Measurements from ENCODE around the gene ERBB3. TPM values are rescaled to one million over a fixed set of nuclear protein-coding genes. Genes with fewer than 3 reads are reported as not detected.

The ERBB3 gene
- total RNA-seq, 2 donors from 2014 or later: 3.2 to 7.2 TPM

- Histone ChIP-seq H3K36me3 (peaks cover 33% of the 10 kb centered on the region), H3K4me1 (peaks cover 0 to 25% of the 10 kb centered on the region in 2 donors), H3K4me3 (no peak overlapping the region), H3K9me3 (no peaks in the 10 kb centered on the region), H3K27me3 (no peaks in the 10 kb centered on the region), H3K27ac (peak overlapping the region; percentile 11 to 22)
- no peak for DNase-seq (ENCODE audit: low spot score)
- TF ChIP-seq, protein P1, sequence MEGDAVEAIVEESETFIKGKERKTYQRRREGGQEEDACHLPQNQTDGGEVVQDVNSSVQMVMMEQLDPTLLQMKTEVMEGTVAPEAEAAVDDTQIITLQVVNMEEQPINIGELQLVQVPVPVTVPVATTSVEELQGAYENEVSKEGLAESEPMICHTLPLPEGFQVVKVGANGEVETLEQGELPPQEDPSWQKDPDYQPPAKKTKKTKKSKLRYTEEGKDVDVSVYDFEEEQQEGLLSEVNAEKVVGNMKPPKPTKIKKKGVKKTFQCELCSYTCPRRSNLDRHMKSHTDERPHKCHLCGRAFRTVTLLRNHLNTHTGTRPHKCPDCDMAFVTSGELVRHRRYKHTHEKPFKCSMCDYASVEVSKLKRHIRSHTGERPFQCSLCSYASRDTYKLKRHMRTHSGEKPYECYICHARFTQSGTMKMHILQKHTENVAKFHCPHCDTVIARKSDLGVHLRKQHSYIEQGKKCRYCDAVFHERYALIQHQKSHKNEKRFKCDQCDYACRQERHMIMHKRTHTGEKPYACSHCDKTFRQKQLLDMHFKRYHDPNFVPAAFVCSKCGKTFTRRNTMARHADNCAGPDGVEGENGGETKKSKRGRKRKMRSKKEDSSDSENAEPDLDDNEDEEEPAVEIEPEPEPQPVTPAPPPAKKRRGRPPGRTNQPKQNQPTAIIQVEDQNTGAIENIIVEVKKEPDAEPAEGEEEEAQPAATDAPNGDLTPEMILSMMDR (IDR thresholded peaks at IDR 0.05): no peak
These were observed 66.8 kb downstream of the ERBB3 start for GRCh38 chr12:56146492-56147460.

DNA sequence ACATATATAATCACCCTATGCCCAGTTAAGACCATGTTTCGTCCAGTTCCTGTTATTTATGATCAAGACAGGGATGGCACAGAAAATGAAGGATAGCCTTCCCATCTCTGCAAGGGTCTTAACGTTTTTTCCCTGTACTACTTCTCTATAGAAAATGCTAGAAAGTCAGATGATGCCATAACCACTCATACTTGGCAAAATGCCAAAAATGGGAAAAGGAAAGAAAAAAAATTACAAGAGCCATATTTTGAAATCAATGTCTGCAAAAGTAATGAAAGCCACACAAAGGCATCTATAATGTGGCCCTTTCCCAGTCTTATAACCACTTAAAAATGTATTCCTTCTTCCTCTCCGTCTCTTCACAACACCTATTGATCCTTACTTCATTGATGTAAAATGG is 70.6 kb downstream of the ERBB3 start:
- H3K4me3 ChIP-seq: no peak overlapping the region
- no peaks in the 10 kb centered on the region for H3K36me3 ChIP-seq
- TF ChIP-seq, protein P1 (IDR thresholded peaks at IDR 0.05): no peak
- peaks cover 0 to 32% of the 10 kb centered on the region in 2 donors for H3K4me1 ChIP-seq
- DNase-seq (ENCODE audit: low spot score): no peak
- no peak overlapping the region for H3K27ac ChIP-seq
- no peaks in the 10 kb centered on the region for H3K27me3 ChIP-seq
- no peaks in the 10 kb centered on the region for H3K9me3 ChIP-seq

DNA sequence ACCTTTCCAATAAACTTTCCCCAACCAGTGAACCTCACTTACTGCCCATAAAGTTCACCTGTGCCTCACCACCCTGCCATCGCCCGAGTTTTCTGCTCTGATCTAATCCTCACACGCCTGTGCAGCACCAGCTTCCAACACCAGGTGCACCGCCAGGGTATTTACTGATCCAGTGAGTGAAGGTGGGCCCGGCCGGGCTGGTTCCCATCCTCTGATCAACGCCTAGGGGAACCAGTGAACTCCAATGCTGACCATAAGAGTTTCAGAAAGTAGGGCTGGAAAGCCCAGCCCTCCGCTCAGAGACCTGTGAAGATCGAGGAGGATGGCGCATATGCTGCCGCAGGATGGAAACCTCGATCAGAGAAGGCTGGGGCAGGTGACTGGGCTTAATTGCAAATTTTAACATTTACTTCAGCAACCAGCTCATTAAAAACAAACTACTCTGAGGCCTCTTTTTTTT is 71.7 kb downstream of the ERBB3 start:
- H3K36me3 ChIP-seq: no peaks in the 10 kb centered on the region
- H3K9me3 ChIP-seq: no peaks in the 10 kb centered on the region
- peak overlapping the region; percentile 92 to 94 for H3K27ac ChIP-seq
- H3K4me1 ChIP-seq: peaks cover 0 to 24% of the 10 kb centered on the region in 2 donors
- peak; percentile 73 for DNase-seq (ENCODE audit: low spot score)
- H3K4me3 ChIP-seq: peak overlapping the region; percentile 61 to 68
- no peaks in the 10 kb centered on the region for H3K27me3 ChIP-seq
- TF ChIP-seq, protein P1 (IDR thresholded peaks at IDR 0.05): peak; percentile 28 to 39

DNA sequence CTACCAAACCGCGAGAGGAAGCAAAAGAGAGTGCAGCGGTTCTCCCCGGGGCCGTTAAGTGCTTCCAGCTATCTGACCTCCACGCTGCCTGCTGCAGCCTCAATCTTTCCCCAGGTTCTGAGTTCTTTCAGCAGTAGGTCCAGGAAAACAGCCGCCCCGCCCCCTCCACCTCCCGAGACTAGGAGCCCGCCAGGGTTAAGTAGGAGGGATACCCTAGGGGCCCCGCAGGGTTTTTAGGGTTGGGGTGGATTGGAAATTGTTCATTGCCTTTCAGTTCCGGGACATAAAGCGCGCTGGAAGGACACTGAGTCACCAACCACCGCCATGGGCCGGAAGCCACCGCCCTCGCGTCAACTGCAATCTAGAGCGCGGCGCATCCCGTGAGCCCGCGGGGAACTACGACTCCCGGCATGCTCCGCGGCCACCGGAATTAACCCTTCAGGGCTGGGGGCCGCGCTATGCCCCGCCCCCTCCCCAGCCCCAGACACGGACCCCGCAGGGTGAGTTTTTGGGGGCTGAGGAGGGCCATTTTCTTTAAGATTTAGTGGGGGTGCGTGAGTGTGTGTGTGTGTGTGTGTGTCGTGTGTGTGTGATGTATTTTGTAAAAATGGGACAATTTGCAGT is 72.3 kb downstream of the ERBB3 start, which contains the start of gene MYL6B:
Gene MYL6B (plus strand): TSS at position 456 of the 624 bp plus-strand sequence. CDS start 1,332 bp downstream, outside the sequence.
- H3K27ac ChIP-seq: peak within 1 kb of the TSS; percentile 92 to 94
- H3K27me3 ChIP-seq: no peaks in the 10 kb centered on the region
- peaks cover 0 to 23% of the 10 kb centered on the region in 2 donors for H3K4me1 ChIP-seq
- H3K4me3 ChIP-seq: peak within 1 kb of the TSS; percentile 61 to 68
- H3K9me3 ChIP-seq: no peaks in the 10 kb centered on the region
- DNase-seq (ENCODE audit: low spot score): peak; percentile 96
- TF ChIP-seq, protein P1 (IDR thresholded peaks at IDR 0.05): no peak
- no peaks in the 10 kb centered on the region for H3K36me3 ChIP-seq

Other genes starting within 250 kb of the ERBB3 start
- 1 to 10 TPM; 5.0 to 7.7 TPM for gene MMP19, start 237.2 kb upstream of the ERBB3 start, total RNA-seq
- 10 to 100 TPM; 17.6 to 20.6 TPM for gene PYM1, start 152.3 kb upstream of the ERBB3 start, total RNA-seq
- gene DGKA, start 149.0 kb upstream of the ERBB3 start, total RNA-seq: 10 to 100 TPM in 1 of 2 donors, 1 to 10 TPM in 1; 7.3 to 22.8 TPM
- 1 to 10 TPM in 1 of 2 donors, under 1 TPM in 1; 0.67 to 1.1 TPM for gene PMEL, start 114.1 kb upstream of the ERBB3 start, total RNA-seq
- 10 to 100 TPM in 1 of 2 donors, 1 to 10 TPM in 1; 5.4 to 13.8 TPM for gene CDK2, start 113.3 kb upstream of the ERBB3 start, total RNA-seq
- 100 to 1,000 TPM in 1 of 2 donors, 10 to 100 TPM in 1; 93.5 to 108 TPM for gene RAB5B, start 106.1 kb upstream of the ERBB3 start, total RNA-seq
- gene SUOX, start 82.9 kb upstream of the ERBB3 start, total RNA-seq: 10 to 100 TPM; 23.9 to 37.7 TPM
- 1 to 10 TPM; 2.6 to 3.9 TPM for gene IKZF4, start 59.1 kb upstream of the ERBB3 start, total RNA-seq
- 1,000 to 10,000 TPM in 1 of 2 donors, 100 to 1,000 TPM in 1; 134 to 1,492 TPM for gene RPS26, start 38.2 kb upstream of the ERBB3 start, total RNA-seq
- 100 to 1,000 TPM in 1 of 2 donors, 10 to 100 TPM in 1; 91.4 to 116 TPM for gene PA2G4, start 24.4 kb downstream of the ERBB3 start, total RNA-seq
- gene RPL41, start 36.5 kb downstream of the ERBB3 start, total RNA-seq: 1,000 to 10,000 TPM in 1 of 2 donors, 100 to 1,000 TPM in 1; 606 to 2,188 TPM
- gene ZC3H10, start 38.1 kb downstream of the ERBB3 start, total RNA-seq: 1 to 10 TPM; 2.1 to 2.9 TPM
- 10 to 100 TPM; 25.4 to 74.0 TPM for gene ESYT1, start 48.1 kb downstream of the ERBB3 start, total RNA-seq
- gene MYL6B, start 72.4 kb downstream of the ERBB3 start, total RNA-seq: 10 to 100 TPM; 36.1 to 55.1 TPM
- 1,000 to 10,000 TPM in 1 of 2 donors, 100 to 1,000 TPM in 1; 567 to 1,179 TPM for gene MYL6, start 78.2 kb downstream of the ERBB3 start, total RNA-seq
- gene SMARCC2, start 109.3 kb downstream of the ERBB3 start, total RNA-seq: 10 to 100 TPM; 45.0 to 70.2 TPM
- gene RNF41, start 141.8 kb downstream of the ERBB3 start, total RNA-seq: 10 to 100 TPM; 45.1 to 88.4 TPM
- gene NABP2, start 144.2 kb downstream of the ERBB3 start, total RNA-seq: 10 to 100 TPM; 19.7 to 23.6 TPM
- not detected for gene SLC39A5, start 149.9 kb downstream of the ERBB3 start, total RNA-seq
- gene ANKRD52, start 178.2 kb downstream of the ERBB3 start, total RNA-seq: 10 to 100 TPM; 12.4 to 22.1 TPM
- 100 to 1,000 TPM in 1 of 2 donors, 10 to 100 TPM in 1; 68.5 to 149 TPM for gene COQ10A, start 186.8 kb downstream of the ERBB3 start, total RNA-seq
- 100 to 1,000 TPM; 236 to 513 TPM for gene CS, start 220.2 kb downstream of the ERBB3 start, total RNA-seq
- gene CNPY2, start 235.8 kb downstream of the ERBB3 start, total RNA-seq: 10 to 100 TPM; 37.0 to 55.2 TPM